ENCODE data around the gene GJA4.

GRCh38 chr1:34785875-34786470 is 6.8 kb upstream of the GJA4 start:
- TF ChIP-seq CTCF (IDR thresholded peaks at IDR 0.05; ENCODE audit: poor library complexity, severe bottlenecking) = no peak
- TF ChIP-seq EZH2 (IDR thresholded peaks at IDR 0.05; ENCODE audit: borderline replicate concordance, insufficient read depth, low read length, poor library complexity, severe bottlenecking) = no peak
- TF ChIP-seq RAD21 (conservative IDR thresholded peaks at IDR 0.05) = no peak
- TF ChIP-seq SMC3 (conservative IDR thresholded peaks at IDR 0.05; ENCODE audit: poor library complexity) = no peak
- TF ChIP-seq TAF1 (IDR thresholded peaks at IDR 0.05; ENCODE audit: low read depth) = no peak
- no peak for TF ChIP-seq REST (IDR thresholded peaks at IDR 0.05; ENCODE audit: borderline replicate concordance)
- TF ChIP-seq POLR2AphosphoS5 (IDR thresholded peaks at IDR 0.05) = no peak
- TF ChIP-seq EP300 (conservative IDR thresholded peaks at IDR 0.05; ENCODE audit: poor library complexity, severe bottlenecking) = no peak

Data from neural cell (in vitro differentiated cells).